HL-60 (cell line): Measurements from ENCODE around the gene ALDH3B1.
"Not testable (repeated sequence)": the region's sequence is repeated elsewhere in the genome, so short reads cannot be mapped to it uniquely, and the experiment has no call there.

Experiments
- CTCF ChIP-seq: IDR thresholded peaks from one replicate; pipeline ENCODE4 v1.5.1; 2011; ENCODE audit warnings: low read length, control low read depth, inconsistent platforms; ENCODE audit not compliant: insufficient read depth
- GABPA ChIP-seq: IDR thresholded peaks from 2 replicates; pipeline ENCODE4 v1.6.1; 2012; ENCODE audit warnings: low read depth
- POLR2AphosphoS5 ChIP-seq: IDR thresholded peaks from 2 replicates; pipeline ENCODE4 v1.6.1; 2012; ENCODE audit warnings: low read depth
- SPI1 ChIP-seq: IDR thresholded peaks from 2 replicates; pipeline ENCODE4 v1.6.1; 2012; ENCODE audit warnings: low read depth, mild to moderate bottlenecking, borderline replicate concordance
- TF ChIP-seq, protein P1 (sequence below): IDR thresholded peaks from 2 replicates; pipeline ENCODE4 v1.6.1; 2012; ENCODE audit warnings: low read depth; ENCODE audit not compliant: insufficient replicate concordance

GRCh38 chr11:67995579-67995978 lies 14.5 kb upstream of the ALDH3B1 start:
- not testable (repeated sequence) for TF ChIP-seq POLR2AphosphoS5, CTCF, GABPA, SPI1
- TF ChIP-seq, protein P1, sequence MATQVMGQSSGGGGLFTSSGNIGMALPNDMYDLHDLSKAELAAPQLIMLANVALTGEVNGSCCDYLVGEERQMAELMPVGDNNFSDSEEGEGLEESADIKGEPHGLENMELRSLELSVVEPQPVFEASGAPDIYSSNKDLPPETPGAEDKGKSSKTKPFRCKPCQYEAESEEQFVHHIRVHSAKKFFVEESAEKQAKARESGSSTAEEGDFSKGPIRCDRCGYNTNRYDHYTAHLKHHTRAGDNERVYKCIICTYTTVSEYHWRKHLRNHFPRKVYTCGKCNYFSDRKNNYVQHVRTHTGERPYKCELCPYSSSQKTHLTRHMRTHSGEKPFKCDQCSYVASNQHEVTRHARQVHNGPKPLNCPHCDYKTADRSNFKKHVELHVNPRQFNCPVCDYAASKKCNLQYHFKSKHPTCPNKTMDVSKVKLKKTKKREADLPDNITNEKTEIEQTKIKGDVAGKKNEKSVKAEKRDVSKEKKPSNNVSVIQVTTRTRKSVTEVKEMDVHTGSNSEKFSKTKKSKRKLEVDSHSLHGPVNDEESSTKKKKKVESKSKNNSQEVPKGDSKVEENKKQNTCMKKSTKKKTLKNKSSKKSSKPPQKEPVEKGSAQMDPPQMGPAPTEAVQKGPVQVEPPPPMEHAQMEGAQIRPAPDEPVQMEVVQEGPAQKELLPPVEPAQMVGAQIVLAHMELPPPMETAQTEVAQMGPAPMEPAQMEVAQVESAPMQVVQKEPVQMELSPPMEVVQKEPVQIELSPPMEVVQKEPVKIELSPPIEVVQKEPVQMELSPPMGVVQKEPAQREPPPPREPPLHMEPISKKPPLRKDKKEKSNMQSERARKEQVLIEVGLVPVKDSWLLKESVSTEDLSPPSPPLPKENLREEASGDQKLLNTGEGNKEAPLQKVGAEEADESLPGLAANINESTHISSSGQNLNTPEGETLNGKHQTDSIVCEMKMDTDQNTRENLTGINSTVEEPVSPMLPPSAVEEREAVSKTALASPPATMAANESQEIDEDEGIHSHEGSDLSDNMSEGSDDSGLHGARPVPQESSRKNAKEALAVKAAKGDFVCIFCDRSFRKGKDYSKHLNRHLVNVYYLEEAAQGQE = not testable (repeated sequence)
